HG03520 (cell line): ENCODE measurements around the gene SCG5.
"Not testable (repeated sequence)": the region's sequence is repeated elsewhere in the genome, so short reads cannot be mapped to it uniquely, and the experiment has no call there.

Experiments used
- ATAC-seq: cut with Tn5 transposase; IDR thresholded peaks from one replicate; pipeline ENCODE4 v1.9.1; 2021; ENCODE audit warnings: mild to moderate bottlenecking, moderate library complexity; ENCODE audit not compliant: unreplicated experiment

The SCG5 gene

GRCh38 chr15:32641517-32642059, at the start of gene SCG5:
Gene SCG5, plus strand, starts transcription at chr15:32641710. Its CDS starts 1,883 bp downstream, at chr15:32643593.
- no peak for ATAC-seq

GRCh38 chr15:32593151-32593550, 48.4 kb upstream of the SCG5 start, which contains the start of gene GOLGA8N:
Gene GOLGA8N, plus strand, starts transcription at chr15:32593456.
- not testable (repeated sequence) for ATAC-seq

- ATAC-seq = not testable (repeated sequence)
These were observed 32.0 kb upstream of the SCG5 start for GRCh38 chr15:32609518-32609917.

GRCh38 chr15:32610719-32611118, 30.8 kb upstream of the SCG5 start:
- not testable (repeated sequence) for ATAC-seq

GRCh38 chr15:32614712-32615050, 26.8 kb upstream of the SCG5 start:
- peak; percentile 21 for ATAC-seq

GRCh38 chr15:32615051-32615870, 26.2 kb upstream of the SCG5 start, which contains the start of gene ARHGAP11A:
Gene ARHGAP11A, plus strand, starts transcription at chr15:32615504. Its CDS starts 708 bp downstream, at chr15:32616212.
- peak; percentile 73 for ATAC-seq

- ATAC-seq = not testable (repeated sequence)
These were observed 25.6 kb upstream of the SCG5 start for GRCh38 chr15:32615871-32616426.

- no peak for ATAC-seq
These were observed 5.1 kb upstream of the SCG5 start for GRCh38 chr15:32636410-32636809.

GRCh38 chr15:32636908-32637567, 4.5 kb upstream of the SCG5 start:
- no peak for ATAC-seq

- ATAC-seq = no peak
These were observed 3.8 kb upstream of the SCG5 start for GRCh38 chr15:32637704-32638103.

GRCh38 chr15:32642667-32643435, 1.3 kb downstream of the SCG5 start:
- ATAC-seq = no peak

- no peak for ATAC-seq
These were observed 2.5 kb downstream of the SCG5 start for GRCh38 chr15:32643907-32644445.

GRCh38 chr15:32646291-32646690, 4.8 kb downstream of the SCG5 start:
- no peak for ATAC-seq

GRCh38 chr15:32649342-32649741, 7.8 kb downstream of the SCG5 start:
- no peak for ATAC-seq

GRCh38 chr15:32651229-32651837, 9.8 kb downstream of the SCG5 start:
- peak; percentile 73 for ATAC-seq

- no peak for ATAC-seq
These were observed 10.7 kb downstream of the SCG5 start for GRCh38 chr15:32652178-32652577.

- ATAC-seq = no peak
These were observed 14.6 kb downstream of the SCG5 start for GRCh38 chr15:32656091-32656490.

GRCh38 chr15:32656496-32656895, 15.0 kb downstream of the SCG5 start:
- ATAC-seq = no peak

GRCh38 chr15:32657198-32657883, 15.8 kb downstream of the SCG5 start:
- peak; percentile 61 for ATAC-seq
